GM23338 (cell line): ENCODE measurements around the gene COL9A3. TPM values are rescaled to one million over a fixed set of nuclear protein-coding genes. Genes with fewer than 3 reads are reported as not detected.

ENCODE experiments used
- ATAC-seq: fragments of 200-7000 bp; cut with Tn5 transposase; 3 replicates; pipeline ENCODE4 v1.9.1; 2020
- DNase-seq: peaks from one replicate; pipeline ENCODE4 v3.0.0-alpha.2; 2015; ENCODE audit warnings: low spot score
- H2AFZ ChIP-seq: fragments of 200-600 bp; sonication (generic); 2 replicates; pipeline ENCODE4 v1.8.0; 2016; ENCODE audit warnings: antibody characterized with exemption, mild to moderate bottlenecking, moderate library complexity
- H3F3A ChIP-seq: fragments of 200-600 bp; sonication (generic); replicated peaks from 2 replicates; pipeline ENCODE4 v1.8.0; 2017; ENCODE audit warnings: antibody characterized with exemption, mixed run types, low read depth
- H3K27ac ChIP-seq: fragments of 200-600 bp; sonication (generic); 2 replicates; pipeline ENCODE4 v1.6.1; 2016; ENCODE audit warnings: low read depth
- H3K27me3 ChIP-seq: fragments of 200-600 bp; sonication (generic); 2 replicates; pipeline ENCODE4 v1.8.0; 2016; ENCODE audit warnings: mild to moderate bottlenecking, mixed run types, moderate library complexity; ENCODE audit not compliant: insufficient read depth
- H3K36me3 ChIP-seq: fragments of 200-600 bp; sonication (generic); 2 replicates; pipeline ENCODE4 v1.8.0; 2016; ENCODE audit warnings: mild to moderate bottlenecking; ENCODE audit not compliant: insufficient read depth
- H3K4me1 ChIP-seq: fragments of 200-600 bp; sonication (generic); 2 replicates; pipeline ENCODE4 v1.8.0; 2016; ENCODE audit warnings: mild to moderate bottlenecking, moderate library complexity; ENCODE audit not compliant: insufficient read depth
- H3K4me2 ChIP-seq: fragments of 200-600 bp; sonication (generic); 2 replicates; pipeline ENCODE4 v1.7.1; 2017; ENCODE audit warnings: mixed run types
- H3K4me3 ChIP-seq: fragments of 200-600 bp; sonication (generic); 2 replicates; pipeline ENCODE4 v1.6.1; 2016; ENCODE audit warnings: mixed run types
- H3K79me2 ChIP-seq: fragments of 200-600 bp; sonication (generic); replicated peaks from 2 replicates; pipeline ENCODE4 v1.8.0; 2017; ENCODE audit warnings: mild to moderate bottlenecking; ENCODE audit not compliant: insufficient read depth
- H3K9me2 ChIP-seq: fragments of 200-600 bp; sonication (generic); 2 replicates; pipeline ENCODE4 v1.8.0; 2017; ENCODE audit not compliant: insufficient read depth
- H4K20me1 ChIP-seq: fragments of 200-600 bp; sonication (generic); replicated peaks from 2 replicates; pipeline ENCODE4 v1.8.0; 2017; ENCODE audit warnings: mild to moderate bottlenecking; ENCODE audit not compliant: insufficient read depth
- H3K27ac Mint-ChIP-seq: 2 replicates; pipeline ENCODE4 v1.8.0; 2020; ENCODE audit warnings: inconsistent platforms, mild to moderate bottlenecking, moderate library complexity, mixed read lengths
- H3K27me3 Mint-ChIP-seq: 3 replicates; pipeline ENCODE4 v1.8.0; 2022; ENCODE audit warnings: low read depth, mild to moderate bottlenecking, moderate library complexity, mixed read lengths, inconsistent platforms; ENCODE audit not compliant: insufficient read depth, poor library complexity
- H3K36me3 Mint-ChIP-seq: 3 replicates; pipeline ENCODE4 v1.8.0; 2021; ENCODE audit warnings: low read depth, mild to moderate bottlenecking, inconsistent platforms, moderate library complexity, mixed read lengths
- H3K4me1 Mint-ChIP-seq: 3 replicates; pipeline ENCODE4 v1.8.0; 2020; ENCODE audit warnings: mild to moderate bottlenecking, inconsistent platforms, mixed read lengths
- H3K4me3 Mint-ChIP-seq: 3 replicates; pipeline ENCODE4 v1.8.0; 2021; ENCODE audit warnings: moderate library complexity, mild to moderate bottlenecking, inconsistent platforms, mixed read lengths
- H3K9me3 Mint-ChIP-seq: 3 replicates; pipeline ENCODE4 v1.8.0; 2020; ENCODE audit warnings: moderate library complexity, mild to moderate bottlenecking, inconsistent platforms, mixed read lengths
- CREB1 ChIP-seq: fragments of 250-450 bp; sonication (Bioruptor Pico); IDR thresholded peaks from 2 replicates; pipeline ENCODE4 v1.5.0; 2020; ENCODE audit warnings: low read depth, mild to moderate bottlenecking, moderate library complexity
- EZH2 ChIP-seq: fragments of 200-600 bp; sonication (generic); IDR thresholded peaks from one replicate; pipeline ENCODE4 v1.8.0; 2017; ENCODE audit warnings: antibody characterized with exemption, mild to moderate bottlenecking, low read depth; ENCODE audit not compliant: unreplicated experiment
- EZH2phosphoT487 ChIP-seq: fragments of 200-600 bp; sonication (generic); IDR thresholded peaks from one replicate; pipeline ENCODE4 v1.8.1; 2018; ENCODE audit warnings: antibody characterized with exemption; ENCODE audit not compliant: unreplicated experiment
- JUNB ChIP-seq: IDR thresholded peaks from one replicate; pipeline ENCODE4 v1.6.1; 2016; ENCODE audit warnings: antibody characterized with exemption; ENCODE audit not compliant: unreplicated experiment
- NANOG ChIP-seq: IDR thresholded peaks from 2 replicates; pipeline ENCODE4 v1.6.1; 2016; ENCODE audit warnings: antibody characterized with exemption, borderline replicate concordance
- POLR2AphosphoS5 ChIP-seq: IDR thresholded peaks from 2 replicates; pipeline ENCODE4 v1.6.1; 2016; ENCODE audit warnings: antibody characterized with exemption, low read depth
- STAT1 ChIP-seq: IDR thresholded peaks from one replicate; pipeline ENCODE4 v1.6.1; 2016; ENCODE audit warnings: antibody characterized with exemption; ENCODE audit not compliant: unreplicated experiment
- ZNF114 ChIP-seq: fragments of 250-450 bp; sonication (Bioruptor Pico); IDR thresholded peaks from 2 replicates; pipeline ENCODE4 v1.5.0; 2020; ENCODE audit warnings: mild to moderate bottlenecking, moderate library complexity
- ZNF331 ChIP-seq: fragments of 250-450 bp; sonication (Bioruptor Pico); IDR thresholded peaks from 2 replicates; pipeline ENCODE4 v1.5.0; 2020; ENCODE audit warnings: low read depth, mild to moderate bottlenecking, moderate library complexity
- polyA plus RNA-seq: library from polyadenylated mRNA; unstranded; fragments of >200 nt; fragmentation: Nextera tagmentation; extraction: Ambion mirVana; gene quantifications from 2 replicates; pipeline ENCODE4 v1.2.1, GENCODE V29; 2016
- total RNA-seq: library from RNA; depleted of rRNA; stranded (reverse); fragments of >200 nt; shearing (Covaris generic); gene quantifications from 2 replicates; pipeline ENCODE4 v1.2.3, GENCODE V29; 2014
- TF ChIP-seq, protein P1 (sequence below): IDR thresholded peaks from one replicate; pipeline ENCODE4 v1.6.1; 2018; ENCODE audit warnings: antibody characterized with exemption; ENCODE audit not compliant: unreplicated experiment
- TF ChIP-seq, protein P2 (sequence below), 2 experiments: fragments of 200-600 bp in 1 of 2; sonication (generic) in 1 of 2; conservative IDR thresholded peaks; 2 replicates each; pipeline versions ENCODE4 v1.5.1 to v1.6.1; 2016 to 2017; ENCODE audit warnings: antibody characterized with exemption in 2 of 2, low read depth in 2 of 2, mild to moderate bottlenecking in 2 of 2, moderate library complexity in 1 of 2
- TF ChIP-seq, protein P3 (sequence below): IDR thresholded peaks from 2 replicates; pipeline ENCODE4 v1.6.1; 2016; ENCODE audit warnings: antibody characterized with exemption
- TF ChIP-seq, protein P4 (sequence below): fragments of 250-450 bp; sonication (Bioruptor Pico); IDR thresholded peaks from 2 replicates; pipeline ENCODE4 v1.5.0; 2020; ENCODE audit warnings: mild to moderate bottlenecking, moderate library complexity

COL9A3 gene
- total and polyA plus RNA-seq, 2 experiments from 2014 or later, result 74.9 to 113 TPM

DNA sequence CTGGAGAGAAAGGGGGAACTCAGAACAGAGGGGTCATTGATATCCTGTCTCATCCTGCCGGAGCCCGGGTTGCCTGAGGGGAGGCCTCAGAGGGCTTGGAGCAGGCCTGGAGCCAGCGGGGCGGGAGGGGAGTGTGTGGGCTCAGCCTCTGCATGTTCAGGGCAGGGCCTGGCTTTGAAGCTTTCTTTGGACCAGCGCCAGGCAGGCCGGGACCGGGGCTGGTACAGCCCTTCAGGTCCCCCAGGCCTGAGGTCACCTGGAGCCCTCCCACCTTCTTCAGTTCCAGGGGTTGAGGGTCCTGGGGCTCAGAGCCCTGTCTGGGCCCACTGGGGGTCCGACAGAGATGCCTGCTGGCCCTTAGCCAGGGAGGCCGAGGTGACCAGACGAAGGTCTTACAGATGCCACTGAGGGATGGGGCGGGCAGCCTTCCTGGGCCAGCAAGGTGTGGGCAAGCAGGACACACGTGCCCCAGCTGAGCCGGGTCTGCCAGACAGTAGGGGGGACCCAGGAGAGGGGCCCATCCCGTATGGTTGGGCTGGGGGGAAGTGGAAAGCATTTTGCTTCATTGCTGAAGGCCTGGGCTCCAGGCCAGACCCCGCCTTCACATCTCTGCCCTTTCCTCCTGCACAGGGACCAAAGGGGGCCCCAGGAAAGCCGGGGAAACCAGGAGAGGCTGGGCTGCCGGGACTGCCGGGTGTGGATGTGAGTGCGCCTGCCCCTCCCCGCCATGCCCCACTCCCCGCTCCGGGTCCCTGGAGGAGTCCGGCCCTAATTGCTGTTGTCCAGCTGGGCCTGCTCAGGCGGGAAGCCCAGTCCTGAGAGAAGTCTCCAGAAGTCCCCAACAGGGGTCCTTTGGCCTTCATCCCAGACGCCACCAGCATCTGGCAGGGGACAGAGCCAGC, 2.0 kb downstream of the COL9A3 start:
- Histone ChIP-seq H3K27me3 (peaks cover 7% of the 10 kb centered on the region; the same call in 1 of the 2 replicates), H3K79me2 (peaks cover 8% of the 10 kb centered on the region; the same call in 1 of the 2 replicates), H4K20me1 (peaks cover 5% of the 10 kb centered on the region; the same call in 1 of the 2 replicates), H2AFZ (no peak overlapping the region), H3K36me3 (no peaks in the 10 kb centered on the region), H3K27ac (no peak overlapping the region), H3K4me1 (peaks cover 10% of the 10 kb centered on the region; the same call in 1 of the 2 replicates), H3K9me2 (no peaks in the 10 kb centered on the region), H3F3A (0 out of 2 replicates have a peak, but pooled peaks cover 4% of the 10 kb centered on the region), H3K4me2 (peak overlapping the region; percentile 90; the same call in 1 of the 2 replicates), H3K4me3 (no peak overlapping the region)
- peaks cover 21% of the 10 kb centered on the region for H3K4me1 Mint-ChIP-seq
- TF ChIP-seq, protein P1, sequence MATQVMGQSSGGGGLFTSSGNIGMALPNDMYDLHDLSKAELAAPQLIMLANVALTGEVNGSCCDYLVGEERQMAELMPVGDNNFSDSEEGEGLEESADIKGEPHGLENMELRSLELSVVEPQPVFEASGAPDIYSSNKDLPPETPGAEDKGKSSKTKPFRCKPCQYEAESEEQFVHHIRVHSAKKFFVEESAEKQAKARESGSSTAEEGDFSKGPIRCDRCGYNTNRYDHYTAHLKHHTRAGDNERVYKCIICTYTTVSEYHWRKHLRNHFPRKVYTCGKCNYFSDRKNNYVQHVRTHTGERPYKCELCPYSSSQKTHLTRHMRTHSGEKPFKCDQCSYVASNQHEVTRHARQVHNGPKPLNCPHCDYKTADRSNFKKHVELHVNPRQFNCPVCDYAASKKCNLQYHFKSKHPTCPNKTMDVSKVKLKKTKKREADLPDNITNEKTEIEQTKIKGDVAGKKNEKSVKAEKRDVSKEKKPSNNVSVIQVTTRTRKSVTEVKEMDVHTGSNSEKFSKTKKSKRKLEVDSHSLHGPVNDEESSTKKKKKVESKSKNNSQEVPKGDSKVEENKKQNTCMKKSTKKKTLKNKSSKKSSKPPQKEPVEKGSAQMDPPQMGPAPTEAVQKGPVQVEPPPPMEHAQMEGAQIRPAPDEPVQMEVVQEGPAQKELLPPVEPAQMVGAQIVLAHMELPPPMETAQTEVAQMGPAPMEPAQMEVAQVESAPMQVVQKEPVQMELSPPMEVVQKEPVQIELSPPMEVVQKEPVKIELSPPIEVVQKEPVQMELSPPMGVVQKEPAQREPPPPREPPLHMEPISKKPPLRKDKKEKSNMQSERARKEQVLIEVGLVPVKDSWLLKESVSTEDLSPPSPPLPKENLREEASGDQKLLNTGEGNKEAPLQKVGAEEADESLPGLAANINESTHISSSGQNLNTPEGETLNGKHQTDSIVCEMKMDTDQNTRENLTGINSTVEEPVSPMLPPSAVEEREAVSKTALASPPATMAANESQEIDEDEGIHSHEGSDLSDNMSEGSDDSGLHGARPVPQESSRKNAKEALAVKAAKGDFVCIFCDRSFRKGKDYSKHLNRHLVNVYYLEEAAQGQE, result no peak
- TF ChIP-seq NANOG (no peak), JUNB (no peak), EZH2phosphoT487 (no peak), ZNF331 (CRISPR knock-in tag) (no peak), ZNF114 (CRISPR knock-in tag) (no peak), STAT1 (no peak), EZH2 (no peak), CREB1 (CRISPR knock-in tag) (no peak), POLR2AphosphoS5 (no peak)
- TF ChIP-seq, protein P2, sequence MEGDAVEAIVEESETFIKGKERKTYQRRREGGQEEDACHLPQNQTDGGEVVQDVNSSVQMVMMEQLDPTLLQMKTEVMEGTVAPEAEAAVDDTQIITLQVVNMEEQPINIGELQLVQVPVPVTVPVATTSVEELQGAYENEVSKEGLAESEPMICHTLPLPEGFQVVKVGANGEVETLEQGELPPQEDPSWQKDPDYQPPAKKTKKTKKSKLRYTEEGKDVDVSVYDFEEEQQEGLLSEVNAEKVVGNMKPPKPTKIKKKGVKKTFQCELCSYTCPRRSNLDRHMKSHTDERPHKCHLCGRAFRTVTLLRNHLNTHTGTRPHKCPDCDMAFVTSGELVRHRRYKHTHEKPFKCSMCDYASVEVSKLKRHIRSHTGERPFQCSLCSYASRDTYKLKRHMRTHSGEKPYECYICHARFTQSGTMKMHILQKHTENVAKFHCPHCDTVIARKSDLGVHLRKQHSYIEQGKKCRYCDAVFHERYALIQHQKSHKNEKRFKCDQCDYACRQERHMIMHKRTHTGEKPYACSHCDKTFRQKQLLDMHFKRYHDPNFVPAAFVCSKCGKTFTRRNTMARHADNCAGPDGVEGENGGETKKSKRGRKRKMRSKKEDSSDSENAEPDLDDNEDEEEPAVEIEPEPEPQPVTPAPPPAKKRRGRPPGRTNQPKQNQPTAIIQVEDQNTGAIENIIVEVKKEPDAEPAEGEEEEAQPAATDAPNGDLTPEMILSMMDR (conservative IDR thresholded peaks at IDR 0.05; ENCODE audit: low read depth in 2 of 2), result no peak
- TF ChIP-seq, protein P3, sequence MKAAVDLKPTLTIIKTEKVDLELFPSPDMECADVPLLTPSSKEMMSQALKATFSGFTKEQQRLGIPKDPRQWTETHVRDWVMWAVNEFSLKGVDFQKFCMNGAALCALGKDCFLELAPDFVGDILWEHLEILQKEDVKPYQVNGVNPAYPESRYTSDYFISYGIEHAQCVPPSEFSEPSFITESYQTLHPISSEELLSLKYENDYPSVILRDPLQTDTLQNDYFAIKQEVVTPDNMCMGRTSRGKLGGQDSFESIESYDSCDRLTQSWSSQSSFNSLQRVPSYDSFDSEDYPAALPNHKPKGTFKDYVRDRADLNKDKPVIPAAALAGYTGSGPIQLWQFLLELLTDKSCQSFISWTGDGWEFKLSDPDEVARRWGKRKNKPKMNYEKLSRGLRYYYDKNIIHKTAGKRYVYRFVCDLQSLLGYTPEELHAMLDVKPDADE, result no peak
- TF ChIP-seq, protein P4, sequence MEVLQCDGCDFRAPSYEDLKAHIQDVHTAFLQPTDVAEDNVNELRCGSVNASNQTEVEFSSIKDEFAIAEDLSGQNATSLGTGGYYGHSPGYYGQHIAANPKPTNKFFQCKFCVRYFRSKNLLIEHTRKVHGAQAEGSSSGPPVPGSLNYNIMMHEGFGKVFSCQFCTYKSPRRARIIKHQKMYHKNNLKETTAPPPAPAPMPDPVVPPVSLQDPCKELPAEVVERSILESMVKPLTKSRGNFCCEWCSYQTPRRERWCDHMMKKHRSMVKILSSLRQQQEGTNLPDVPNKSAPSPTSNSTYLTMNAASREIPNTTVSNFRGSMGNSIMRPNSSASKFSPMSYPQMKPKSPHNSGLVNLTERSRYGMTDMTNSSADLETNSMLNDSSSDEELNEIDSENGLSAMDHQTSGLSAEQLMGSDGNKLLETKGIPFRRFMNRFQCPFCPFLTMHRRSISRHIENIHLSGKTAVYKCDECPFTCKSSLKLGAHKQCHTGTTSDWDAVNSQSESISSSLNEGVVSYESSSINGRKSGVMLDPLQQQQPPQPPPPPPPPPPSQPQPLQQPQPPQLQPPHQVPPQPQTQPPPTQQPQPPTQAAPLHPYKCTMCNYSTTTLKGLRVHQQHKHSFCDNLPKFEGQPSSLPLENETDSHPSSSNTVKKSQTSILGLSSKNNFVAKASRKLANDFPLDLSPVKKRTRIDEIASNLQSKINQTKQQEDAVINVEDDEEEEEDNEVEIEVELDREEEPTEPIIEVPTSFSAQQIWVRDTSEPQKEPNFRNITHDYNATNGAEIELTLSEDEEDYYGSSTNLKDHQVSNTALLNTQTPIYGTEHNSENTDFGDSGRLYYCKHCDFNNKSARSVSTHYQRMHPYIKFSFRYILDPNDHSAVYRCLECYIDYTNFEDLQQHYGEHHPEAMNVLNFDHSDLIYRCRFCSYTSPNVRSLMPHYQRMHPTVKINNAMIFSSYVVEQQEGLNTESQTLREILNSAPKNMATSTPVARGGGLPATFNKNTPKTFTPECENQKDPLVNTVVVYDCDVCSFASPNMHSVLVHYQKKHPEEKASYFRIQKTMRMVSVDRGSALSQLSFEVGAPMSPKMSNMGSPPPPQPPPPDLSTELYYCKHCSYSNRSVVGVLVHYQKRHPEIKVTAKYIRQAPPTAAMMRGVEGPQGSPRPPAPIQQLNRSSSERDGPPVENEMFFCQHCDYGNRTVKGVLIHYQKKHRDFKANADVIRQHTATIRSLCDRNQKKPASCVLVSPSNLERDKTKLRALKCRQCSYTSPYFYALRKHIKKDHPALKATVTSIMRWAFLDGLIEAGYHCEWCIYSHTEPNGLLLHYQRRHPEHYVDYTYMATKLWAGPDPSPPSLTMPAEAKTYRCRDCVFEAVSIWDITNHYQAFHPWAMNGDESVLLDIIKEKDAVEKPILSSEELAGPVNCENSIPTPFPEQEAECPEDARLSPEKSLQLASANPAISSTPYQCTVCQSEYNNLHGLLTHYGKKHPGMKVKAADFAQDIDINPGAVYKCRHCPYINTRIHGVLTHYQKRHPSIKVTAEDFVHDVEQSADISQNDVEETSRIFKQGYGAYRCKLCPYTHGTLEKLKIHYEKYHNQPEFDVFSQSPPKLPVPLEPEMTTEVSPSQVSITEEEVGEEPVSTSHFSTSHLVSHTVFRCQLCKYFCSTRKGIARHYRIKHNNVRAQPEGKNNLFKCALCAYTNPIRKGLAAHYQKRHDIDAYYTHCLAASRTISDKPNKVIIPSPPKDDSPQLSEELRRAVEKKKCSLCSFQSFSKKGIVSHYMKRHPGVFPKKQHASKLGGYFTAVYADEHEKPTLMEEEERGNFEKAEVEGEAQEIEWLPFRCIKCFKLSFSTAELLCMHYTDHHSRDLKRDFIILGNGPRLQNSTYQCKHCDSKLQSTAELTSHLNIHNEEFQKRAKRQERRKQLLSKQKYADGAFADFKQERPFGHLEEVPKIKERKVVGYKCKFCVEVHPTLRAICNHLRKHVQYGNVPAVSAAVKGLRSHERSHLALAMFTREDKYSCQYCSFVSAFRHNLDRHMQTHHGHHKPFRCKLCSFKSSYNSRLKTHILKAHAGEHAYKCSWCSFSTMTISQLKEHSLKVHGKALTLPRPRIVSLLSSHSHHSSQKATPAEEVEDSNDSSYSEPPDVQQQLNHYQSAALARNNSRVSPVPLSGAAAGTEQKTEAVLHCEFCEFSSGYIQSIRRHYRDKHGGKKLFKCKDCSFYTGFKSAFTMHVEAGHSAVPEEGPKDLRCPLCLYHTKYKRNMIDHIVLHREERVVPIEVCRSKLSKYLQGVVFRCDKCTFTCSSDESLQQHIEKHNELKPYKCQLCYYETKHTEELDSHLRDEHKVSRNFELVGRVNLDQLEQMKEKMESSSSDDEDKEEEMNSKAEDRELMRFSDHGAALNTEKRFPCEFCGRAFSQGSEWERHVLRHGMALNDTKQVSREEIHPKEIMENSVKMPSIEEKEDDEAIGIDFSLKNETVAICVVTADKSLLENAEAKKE, result no peak
- ATAC-seq (no peak), DNase-seq (no peak)
- H3K27ac Mint-ChIP-seq, result no peak overlapping the region; the same call in 1 of the 2 replicates
- peaks cover 20% of the 10 kb centered on the region for H3K27me3 Mint-ChIP-seq
- no peaks in the 10 kb centered on the region for H3K36me3 Mint-ChIP-seq
- H3K4me3 Mint-ChIP-seq, result peak overlapping the region; percentile 38; the same call in 1 of the 3 replicates
- H3K9me3 Mint-ChIP-seq, result no peaks in the 10 kb centered on the region
